Measurements from ENCODE around the gene C10orf105. TPM values are rescaled to one million over a fixed set of nuclear protein-coding genes. Genes with fewer than 3 reads are reported as not detected.

Gene C10orf105
- total and polyA plus RNA-seq, 11 donors = 0.03 to 0.57 (median 0.08) TPM; not detected in 6

DNA sequence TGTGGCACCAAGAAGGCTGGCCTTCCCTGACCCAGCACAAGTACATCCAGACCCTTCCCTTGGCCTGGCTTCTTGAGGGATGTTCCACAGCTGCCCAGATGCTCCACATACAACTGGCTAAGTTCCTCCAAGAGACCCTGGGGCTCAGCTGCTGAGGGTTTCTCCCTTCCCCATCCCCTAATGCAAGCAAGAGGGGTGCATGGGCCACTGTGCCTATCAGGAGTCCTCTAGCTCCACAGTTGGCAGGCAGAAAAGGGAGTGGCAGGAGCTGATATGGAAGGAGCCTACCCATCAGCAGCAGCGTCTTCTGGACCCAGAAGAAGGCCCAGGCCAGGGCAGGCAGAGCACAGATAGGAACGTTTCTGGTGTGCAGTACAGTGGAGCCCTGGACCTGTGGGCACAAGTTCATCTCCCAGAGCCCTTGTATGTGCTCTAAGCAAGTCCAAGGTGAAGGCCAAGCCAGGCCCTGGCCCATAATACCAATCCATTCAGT lies 27.5 kb upstream of the C10orf105 start:
- intact Hi-C loops (cut with DNase I) = loop anchor here in 3 of 10 donors (2.0 to 5.0 kb wide), 2 partner anchors 26 to 35 kb away; partner anchors contain the start of gene VSIR (in 2 of the 3)
- DNase-seq = peak in 1 of 5 donors; percentile 53
- 43 to 72% (median 45%) methylated on average over 2 of the region's 2 CpGs; no CpG with 5 or more reads in 1 of the 4 donors for WGBS, 4 donors
- no peak for ATAC-seq
- Histone ChIP-seq H3K27me3 (no peaks in the 10 kb centered on the region), H3K4me3 (no peak overlapping the region), H3K4me1 (peaks cover 31 to 98% (median 54%) of the 10 kb centered on the region in 12 donors), H3K36me3 (peaks cover 0 to 24% (median 19%) of the 10 kb centered on the region in 9 donors), H3K9me3 (peaks cover 0 to 8% (median 0%) of the 10 kb centered on the region in 12 donors), H3K27ac (peak overlapping the region in 11 of 12 donors; percentile 76 to 96 (median 87))
- TF ChIP-seq POLR2A (IDR thresholded peaks at IDR 0.05) = no peak
- TF ChIP-seq, protein P1, sequence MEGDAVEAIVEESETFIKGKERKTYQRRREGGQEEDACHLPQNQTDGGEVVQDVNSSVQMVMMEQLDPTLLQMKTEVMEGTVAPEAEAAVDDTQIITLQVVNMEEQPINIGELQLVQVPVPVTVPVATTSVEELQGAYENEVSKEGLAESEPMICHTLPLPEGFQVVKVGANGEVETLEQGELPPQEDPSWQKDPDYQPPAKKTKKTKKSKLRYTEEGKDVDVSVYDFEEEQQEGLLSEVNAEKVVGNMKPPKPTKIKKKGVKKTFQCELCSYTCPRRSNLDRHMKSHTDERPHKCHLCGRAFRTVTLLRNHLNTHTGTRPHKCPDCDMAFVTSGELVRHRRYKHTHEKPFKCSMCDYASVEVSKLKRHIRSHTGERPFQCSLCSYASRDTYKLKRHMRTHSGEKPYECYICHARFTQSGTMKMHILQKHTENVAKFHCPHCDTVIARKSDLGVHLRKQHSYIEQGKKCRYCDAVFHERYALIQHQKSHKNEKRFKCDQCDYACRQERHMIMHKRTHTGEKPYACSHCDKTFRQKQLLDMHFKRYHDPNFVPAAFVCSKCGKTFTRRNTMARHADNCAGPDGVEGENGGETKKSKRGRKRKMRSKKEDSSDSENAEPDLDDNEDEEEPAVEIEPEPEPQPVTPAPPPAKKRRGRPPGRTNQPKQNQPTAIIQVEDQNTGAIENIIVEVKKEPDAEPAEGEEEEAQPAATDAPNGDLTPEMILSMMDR (IDR thresholded peaks at IDR 0.05) = no peak

DNA sequence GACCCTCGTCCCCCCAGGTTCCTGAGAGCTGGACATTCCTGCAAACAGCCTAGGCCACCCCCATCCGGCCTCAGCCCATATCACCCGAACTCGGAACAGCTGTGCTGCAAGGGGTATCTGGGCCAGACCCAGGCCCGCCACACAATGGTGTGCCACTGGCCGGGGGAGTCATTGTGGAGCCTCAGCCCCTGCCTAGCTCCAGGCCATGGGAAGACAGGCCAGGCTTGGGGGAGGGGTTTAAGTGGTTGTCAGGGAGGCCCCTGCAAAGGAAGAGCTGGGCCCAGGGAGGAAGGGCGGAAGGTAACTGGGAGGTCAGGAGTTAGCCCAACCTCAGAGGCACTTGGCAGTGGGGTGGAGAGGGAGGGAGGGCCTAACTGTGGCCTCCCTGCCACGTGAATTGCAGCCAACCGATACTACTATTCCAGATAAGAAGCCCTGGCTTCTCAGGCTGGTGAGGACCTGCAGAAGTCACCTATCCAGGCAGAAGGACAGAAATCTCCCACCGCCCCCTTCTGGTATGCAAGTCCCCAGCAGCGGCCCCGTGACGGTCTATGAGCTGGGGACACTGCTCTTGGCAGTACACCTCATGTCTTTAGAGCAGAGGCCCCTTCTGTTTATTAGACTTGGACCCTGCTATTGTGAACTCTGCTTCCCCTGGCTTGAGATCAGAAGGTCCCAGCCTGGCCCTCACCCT lies 26.9 kb upstream of the C10orf105 start:
- peak; percentile 43 to 68 (median 58) for ATAC-seq
- Histone ChIP-seq H3K4me3 (no peak overlapping the region), H3K27ac (peak overlapping the region in 11 of 12 donors; percentile 76 to 96 (median 87)), H3K4me1 (peaks cover 31 to 98% (median 53%) of the 10 kb centered on the region in 12 donors), H3K36me3 (peaks cover 0 to 18% (median 13%) of the 10 kb centered on the region in 9 donors), H3K9me3 (peaks cover 0 to 8% (median 0%) of the 10 kb centered on the region in 12 donors), H3K27me3 (no peaks in the 10 kb centered on the region)
- intact Hi-C loops (cut with DNase I) = loop anchor here in 4 of 10 donors (1.0 to 5.0 kb wide), 3 partner anchors 26 to 34 kb away; partner anchors contain the start of gene VSIR (in 2 of the 4)
- DNase-seq = peak; percentile 76 to 82 (median 80)
- no peak for TF ChIP-seq POLR2A (IDR thresholded peaks at IDR 0.05)
- TF ChIP-seq, protein P1 (IDR thresholded peaks at IDR 0.05) = peak in 6 of 12 donors; percentile 11 to 43 (median 24)
- 25 to 39% (median 32%) methylated on average over 12 to 13 of the region's 13 CpGs for WGBS, 4 donors

DNA sequence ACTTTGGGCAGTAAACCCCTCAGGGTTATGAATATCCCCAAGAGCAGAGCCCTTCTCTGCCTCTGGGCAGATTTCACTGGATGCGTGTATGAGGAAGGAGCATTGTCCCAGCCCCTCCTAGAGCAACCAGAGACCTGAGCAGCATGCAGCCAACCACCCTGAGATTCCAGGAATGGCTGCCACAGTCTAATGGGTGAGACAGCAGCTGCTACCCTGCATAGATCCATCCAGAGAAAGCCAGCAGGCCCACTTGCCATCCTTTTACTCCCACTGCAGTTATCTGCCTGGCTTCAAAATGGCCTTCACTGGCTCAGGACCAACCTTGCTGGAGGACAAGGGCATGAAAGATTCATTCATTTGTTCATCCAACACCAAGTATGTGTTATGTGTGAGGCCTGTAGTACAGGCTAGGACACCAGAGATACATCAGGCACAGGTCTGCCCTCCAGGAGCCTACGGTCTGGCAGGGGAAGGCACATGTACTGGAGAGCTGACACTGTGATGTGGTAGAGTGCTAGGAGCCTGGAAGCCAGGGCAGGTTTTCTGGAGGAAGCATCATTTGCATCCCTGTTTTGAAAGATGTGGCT lies 26.2 kb upstream of the C10orf105 start:
- no peaks in the 10 kb centered on the region for H3K27me3 ChIP-seq
- ATAC-seq (no peak), DNase-seq (peak in 1 of 5 donors; percentile 40)
- peaks cover 31 to 99% (median 52%) of the 10 kb centered on the region in 12 donors for H3K4me1 ChIP-seq
- H3K9me3 ChIP-seq = peaks cover 0 to 8% (median 0%) of the 10 kb centered on the region in 12 donors
- H3K4me3 ChIP-seq = no peak overlapping the region
- peak overlapping the region in 11 of 12 donors; percentile 76 to 96 (median 87) for H3K27ac ChIP-seq
- 68 to 90% (median 79%) methylated on average over 2 of the region's 2 CpGs for WGBS, 4 donors
- peaks cover 0 to 13% (median 8%) of the 10 kb centered on the region in 9 donors for H3K36me3 ChIP-seq
- TF ChIP-seq, protein P1 (IDR thresholded peaks at IDR 0.05) = no peak
- TF ChIP-seq POLR2A (IDR thresholded peaks at IDR 0.05) = no peak
- intact Hi-C loops (cut with DNase I) = loop anchor here in 4 of 10 donors (1.0 to 5.0 kb wide), 3 partner anchors 27 to 33 kb away; partner anchors contain the start of gene VSIR (in 2 of the 4)

All from heart left ventricle (tissue), 16 donors.